H1 (cell line): ENCODE results near the gene ZNF592.

ENCODE experiments used
- ASH2L ChIP-seq: fragments of 200-600, 300-600 bp; sonication (generic); IDR thresholded peaks from one replicate; pipeline ENCODE4 v1.7.1; 2017; ENCODE audit warnings: low read length
- BCL11A ChIP-seq, 2 experiments: IDR thresholded peaks; one replicate each; pipeline ENCODE4 v1.6.1; 2011; ENCODE audit warnings: low read depth in 2 of 2, low read length in 2 of 2, mild to moderate bottlenecking in 2 of 2
- CTCF ChIP-seq, 3 experiments: IDR thresholded peaks; 1 replicate in 2 of 3; 2 replicates in 1 of 3; pipeline versions ENCODE4 v1.5.1 to v1.6.1; 2011; ENCODE audit warnings: low read length in 3 of 3, mild to moderate bottlenecking in 3 of 3, inconsistent platforms in 2 of 3, low read depth in 1 of 3, moderate library complexity in 1 of 3; ENCODE audit not compliant: insufficient read depth in 1 of 3; ENCODE audit errors: control extremely low read depth in 1 of 3
- SP1 ChIP-seq: IDR thresholded peaks from 2 replicates; pipeline ENCODE4 v1.6.1; 2011; ENCODE audit warnings: low read depth, low read length
- SP2 ChIP-seq: IDR thresholded peaks from 2 replicates; pipeline ENCODE4 v1.6.1; 2012; ENCODE audit warnings: mild to moderate bottlenecking, low read length, inconsistent platforms
- TF ChIP-seq, protein P1 (sequence below): IDR thresholded peaks from 2 replicates; pipeline ENCODE4 v1.6.1; 2012; ENCODE audit warnings: low read length, inconsistent platforms

- no peak for TF ChIP-seq CTCF (IDR thresholded peaks at IDR 0.05; ENCODE audit: control extremely low read depth in 1 of 3, insufficient read depth in 1 of 3, low read depth in 1 of 3, low read length in 3 of 3)
- TF ChIP-seq BCL11A (IDR thresholded peaks at IDR 0.05; ENCODE audit: low read depth in 2 of 2, low read length in 2 of 2) = no peak
- no peak for TF ChIP-seq ASH2L
- no peak for TF ChIP-seq SP2
- TF ChIP-seq, protein P1, sequence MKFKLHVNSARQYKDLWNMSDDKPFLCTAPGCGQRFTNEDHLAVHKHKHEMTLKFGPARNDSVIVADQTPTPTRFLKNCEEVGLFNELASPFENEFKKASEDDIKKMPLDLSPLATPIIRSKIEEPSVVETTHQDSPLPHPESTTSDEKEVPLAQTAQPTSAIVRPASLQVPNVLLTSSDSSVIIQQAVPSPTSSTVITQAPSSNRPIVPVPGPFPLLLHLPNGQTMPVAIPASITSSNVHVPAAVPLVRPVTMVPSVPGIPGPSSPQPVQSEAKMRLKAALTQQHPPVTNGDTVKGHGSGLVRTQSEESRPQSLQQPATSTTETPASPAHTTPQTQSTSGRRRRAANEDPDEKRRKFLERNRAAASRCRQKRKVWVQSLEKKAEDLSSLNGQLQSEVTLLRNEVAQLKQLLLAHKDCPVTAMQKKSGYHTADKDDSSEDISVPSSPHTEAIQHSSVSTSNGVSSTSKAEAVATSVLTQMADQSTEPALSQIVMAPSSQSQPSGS = no peak
- no peak for TF ChIP-seq SP1
Observed at GRCh38 chr15:84760219-84760618, 11.8 kb downstream of the ZNF592 start.
